Renal cortical epithelial cell (primary cell): ENCODE measurements around the gene OGFR. TPM values are rescaled to one million over a fixed set of nuclear protein-coding genes. Genes with fewer than 3 reads are reported as not detected.

Source experiments
- DNase-seq: peaks from one replicate; pipeline ENCODE4 v3.0.0-alpha.2; 2011; ENCODE audit warnings: low read depth
- total RNA-seq: library from RNA; depleted of rRNA; stranded (reverse); fragments of >200 nt; gene quantifications from 2 replicates; pipeline ENCODE4 v1.2.3, GENCODE V29; 2014

Gene OGFR
- total RNA-seq, 1 donor from 2014 or later: 45.8 TPM

- DNase-seq: no peak
Measured at GRCh38 chr20:62770111-62770910, 34.3 kb upstream of the OGFR start.

GRCh38 chr20:62770916-62771315 is 33.7 kb upstream of the OGFR start:
- DNase-seq: no peak

- no peak for DNase-seq
Measured at GRCh38 chr20:62771396-62772102, 33.1 kb upstream of the OGFR start.

GRCh38 chr20:62772103-62772611 is 32.5 kb upstream of the OGFR start:
- DNase-seq: no peak

GRCh38 chr20:62772619-62772989 is 32.0 kb upstream of the OGFR start:
- no peak for DNase-seq

GRCh38 chr20:62772990-62773844 is 31.4 kb upstream of the OGFR start:
- peak; percentile 91 for DNase-seq

- DNase-seq: no peak
Measured at GRCh38 chr20:62773845-62774714, 30.6 kb upstream of the OGFR start.

GRCh38 chr20:62774762-62775161 is 29.9 kb upstream of the OGFR start:
- DNase-seq: no peak

- DNase-seq: no peak
Measured at GRCh38 chr20:62775206-62775605, 29.4 kb upstream of the OGFR start.

- DNase-seq: no peak
Measured at GRCh38 chr20:62776035-62776691, 28.5 kb upstream of the OGFR start.

- DNase-seq: peak; percentile 28
Measured at GRCh38 chr20:62776692-62777527, 27.7 kb upstream of the OGFR start.

GRCh38 chr20:62777528-62777830 is 27.2 kb upstream of the OGFR start:
- no peak for DNase-seq

- no peak for DNase-seq
Measured at GRCh38 chr20:62778058-62778457, 26.6 kb upstream of the OGFR start.

- no peak for DNase-seq
Measured at GRCh38 chr20:62778601-62779416, 25.8 kb upstream of the OGFR start.

- DNase-seq: no peak
Measured at GRCh38 chr20:62779417-62779685, 25.3 kb upstream of the OGFR start.

GRCh38 chr20:62780204-62780603 is 24.4 kb upstream of the OGFR start:
- no peak for DNase-seq

GRCh38 chr20:62780696-62781095 is 23.9 kb upstream of the OGFR start:
- DNase-seq: no peak

- no peak for DNase-seq
Measured at GRCh38 chr20:62782149-62782892, 22.3 kb upstream of the OGFR start.

- DNase-seq: no peak
Measured at GRCh38 chr20:62782893-62783278, 21.7 kb upstream of the OGFR start.
